ENCODE measurements around the gene MUTYH. TPM values are rescaled to one million over a fixed set of nuclear protein-coding genes. Genes with fewer than 3 reads are reported as not detected.

The MUTYH gene
- total and polyA plus RNA-seq, 2 of the 8 experiments (the other 6 are each of a cell fraction or from before 2014, with no cell fraction given), result 51.9 to 65.7 TPM

DNA sequence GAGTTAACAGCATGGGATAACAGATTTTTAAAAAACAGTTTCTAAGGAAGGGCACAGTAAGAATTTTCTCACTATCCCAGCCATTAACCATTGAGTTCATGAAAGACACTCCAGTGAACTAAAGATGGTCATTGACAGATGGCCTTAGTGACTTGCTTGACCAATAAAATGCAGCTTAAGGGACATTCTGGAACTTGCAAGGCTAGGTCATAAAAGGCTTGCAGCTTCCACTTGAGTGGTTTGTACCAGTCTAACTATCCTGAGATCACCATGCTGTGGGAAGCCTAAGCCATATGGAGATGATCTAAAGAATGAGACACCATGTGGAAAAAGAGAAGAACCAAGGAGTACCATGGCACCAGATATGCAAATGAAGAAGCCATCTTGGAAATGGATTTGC, 37.9 kb upstream of the MUTYH start:
- Histone ChIP-seq H4K20me1 (replicated peaks in 1 of 2; ENCODE audit: control insufficient read depth in 1 of 2, insufficient read depth in 2 of 2, low read length in 2 of 2) (no peaks in the 10 kb centered on the region), H3K18ac (ENCODE audit: extremely low read depth, low read length) (no peak overlapping the region), H3K4me2 (ENCODE audit: insufficient read depth in 1 of 2, low read depth in 2 of 2, low read length in 2 of 2) (no peak overlapping the region), H2BK12ac (ENCODE audit: low read depth, low read length) (no peak overlapping the region), H3K23ac (ENCODE audit: insufficient read length) (no peak overlapping the region), H2BK120ac (replicated peaks; ENCODE audit: low read depth, low read length) (no peak overlapping the region), H3K56ac (replicated peaks; ENCODE audit: insufficient read length, low read depth, low read length) (no peak overlapping the region), H3K79me1 (ENCODE audit: low read depth, low read length) (no peaks in the 10 kb centered on the region), H3K4ac (replicated peaks; ENCODE audit: insufficient read length, low read depth, low read length) (no peak overlapping the region), H2BK15ac (ENCODE audit: low read length) (no peak overlapping the region), H4K5ac (ENCODE audit: insufficient read length, low read depth, low read length) (no peak overlapping the region), H3K4me3 (ENCODE audit: extremely low read depth in 1 of 4, insufficient read depth in 2 of 4, low read depth in 3 of 4, low read length in 4 of 4) (no peak overlapping the region), H2AFZ (ENCODE audit: low read length) (no peak overlapping the region), H2BK20ac (ENCODE audit: low read length) (no peak overlapping the region), H3K79me2 (ENCODE audit: control insufficient read depth in 1 of 2, insufficient read depth in 2 of 2, low read length in 2 of 2) (no peaks in the 10 kb centered on the region), H3K23me2 (ENCODE audit: low read depth, low read length) (no peaks in the 10 kb centered on the region), H3K9ac (replicated peaks in 1 of 4; ENCODE audit: extremely low read depth in 1 of 4, low read depth in 3 of 4, low read length in 3 of 4) (no peak overlapping the region), H3K27me3 (replicated peaks in 1 of 4; ENCODE audit: control insufficient read depth in 3 of 4, extremely low read depth in 1 of 4, insufficient read depth in 3 of 4, low read length in 3 of 4) (no peaks in the 10 kb centered on the region), H3K14ac (ENCODE audit: insufficient read length) (no peak overlapping the region), H3K36me3 (ENCODE audit: control insufficient read depth in 2 of 4, insufficient read depth in 4 of 4, low read length in 3 of 4) (no peaks in the 10 kb centered on the region), H4K8ac (ENCODE audit: extremely low read depth, insufficient read depth, low read length) (no peak overlapping the region), H2BK5ac (ENCODE audit: low read depth, low read length) (no peak overlapping the region), H4K91ac (replicated peaks; ENCODE audit: insufficient read length, low read length) (no peak overlapping the region), H2AK5ac (ENCODE audit: low read depth, low read length) (no peak overlapping the region), H3K4me1 (replicated peaks in 1 of 4; ENCODE audit: control insufficient read depth in 3 of 4, insufficient read depth in 4 of 4, low read length in 3 of 4) (no peaks in the 10 kb centered on the region), H3K9me3 (ENCODE audit: insufficient read depth in 2 of 2, low read depth in 1 of 2, low read length in 1 of 2) (no peaks in the 10 kb centered on the region), H3K27ac (ENCODE audit: low read depth, low read length) (no peak overlapping the region)
- DNase-seq (ENCODE audit: low read depth in 1 of 2, low spot score in 2 of 2) (no peak), FAIRE-seq (no peak)
- CTCF ChIA-PET (ENCODE audit: partially characterized antibody), result interaction anchor here (1.0 to 1.3 kb wide), 4 partner anchors 21 to 192 kb away, joined by 3 to 5 read pairs (median 4); no protein-coding TSS in a partner anchor
- TF ChIP-seq RNF2 (IDR thresholded peaks at IDR 0.05; ENCODE audit: borderline replicate concordance, low read depth, low read length, missing control alignments, poor library complexity, severe bottlenecking), result no peak
- 0 out of 2 replicates have a peak, but pooled peaks have one; percentile 20 for TF ChIP-seq YY1 (IDR thresholded peaks at IDR 0.05; ENCODE audit: low read depth, low read length)
- POLR2A ChIA-PET (ENCODE audit: partially characterized antibody), result interaction anchor here (1.0 to 1.2 kb wide), 2 partner anchors 38 to 559 kb away, joined by 3 to 5 read pairs; partner anchors contain the start of genes MUTYH and TOE1
